GM04503 (cell line): ENCODE measurements around the gene UNKL.

Experiments
- DNase-seq: peaks from one replicate; pipeline ENCODE4 v3.0.0-alpha.2; 2012; ENCODE audit warnings: low read depth

Gene UNKL

DNA sequence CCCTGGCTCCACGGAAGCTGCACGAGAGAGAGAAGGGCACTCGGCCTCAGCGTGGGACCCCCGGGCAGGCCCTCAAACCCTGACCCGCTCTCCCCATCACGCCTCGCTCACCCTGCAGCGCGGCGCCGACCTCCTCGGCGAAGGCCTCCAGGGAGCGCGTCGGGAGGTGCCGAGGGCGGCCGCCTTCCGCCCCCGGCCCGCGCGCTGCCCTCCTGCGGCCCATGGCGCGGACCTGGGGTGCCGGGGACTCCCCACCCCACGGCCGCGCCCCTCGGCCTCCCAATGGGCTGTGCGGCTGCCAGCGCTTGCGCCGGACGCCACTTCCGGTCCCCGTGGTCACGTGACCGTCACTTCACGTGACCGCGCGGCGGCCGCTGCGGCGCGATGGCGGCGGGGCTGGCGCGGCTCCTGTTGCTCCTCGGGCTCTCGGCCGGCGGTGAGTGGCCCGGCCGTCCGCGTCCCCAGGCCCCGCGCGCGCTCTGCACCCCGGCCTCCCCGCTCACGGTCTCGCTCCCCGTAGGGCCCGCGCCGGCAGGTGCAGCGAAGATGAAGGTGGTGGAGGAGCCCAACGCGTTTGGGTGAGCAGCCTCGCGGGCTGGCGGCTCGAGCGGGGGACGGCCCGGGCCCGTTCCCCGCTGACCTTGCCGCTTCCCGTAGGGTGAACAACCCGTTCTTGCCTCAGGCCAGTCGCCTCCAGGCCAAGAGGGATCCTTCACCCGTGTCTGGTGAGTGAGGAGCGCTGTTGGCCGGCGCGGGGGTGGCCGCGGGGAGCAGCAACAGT, 62.7 kb downstream of the UNKL start, which contains the start of the genes GNPTG and TSR3:
Gene GNPTG, plus strand, starts transcription at position 350 of the 781 bp plus-strand sequence. Its CDS starts 35 bp downstream, at position 385.
Gene TSR3, minus strand, starts transcription at position 297 of the 781 bp plus-strand sequence. Its CDS starts 74 bp downstream, at position 223.
- DNase-seq, result peak; percentile 41

DNA sequence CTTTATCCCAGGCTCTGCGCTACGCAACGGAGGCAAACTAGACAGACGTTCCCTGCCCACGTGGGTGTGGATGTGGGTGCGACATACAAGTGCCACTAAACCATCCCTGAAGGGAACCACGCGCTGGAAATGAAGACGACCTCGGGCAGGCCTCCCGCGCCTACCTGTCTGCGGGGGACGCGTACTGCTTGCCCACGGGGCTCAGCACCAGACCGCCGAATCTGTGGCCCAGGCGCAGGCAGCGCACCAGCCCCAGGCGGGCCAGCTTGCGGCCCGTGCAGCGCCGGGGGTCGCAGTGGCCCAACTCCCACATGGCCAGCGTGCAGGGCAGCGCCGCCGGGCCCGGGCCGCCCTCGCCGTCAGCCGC, 63.3 kb downstream of the UNKL start:
- DNase-seq, result no peak

DNA sequence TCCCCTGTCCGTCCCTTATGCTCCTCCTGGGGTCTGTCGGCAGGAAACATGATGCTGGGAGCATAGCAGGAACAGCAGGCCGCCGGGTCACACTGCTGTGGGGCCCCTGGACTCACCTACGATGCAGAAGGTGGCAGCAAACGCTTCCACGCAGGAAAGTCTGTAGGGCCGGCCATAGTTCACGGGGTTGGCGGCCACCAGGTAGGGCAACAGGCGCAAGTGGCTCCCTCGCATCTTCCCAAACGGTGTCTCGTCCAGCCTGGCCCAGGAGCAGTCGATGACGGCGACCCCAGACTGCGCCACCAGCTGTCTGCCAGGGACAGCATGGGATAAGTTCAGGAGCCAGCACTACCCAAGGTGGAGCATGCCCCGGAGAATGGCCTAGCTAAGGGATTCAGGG, 63.8 kb downstream of the UNKL start:
- DNase-seq, result no peak

DNA sequence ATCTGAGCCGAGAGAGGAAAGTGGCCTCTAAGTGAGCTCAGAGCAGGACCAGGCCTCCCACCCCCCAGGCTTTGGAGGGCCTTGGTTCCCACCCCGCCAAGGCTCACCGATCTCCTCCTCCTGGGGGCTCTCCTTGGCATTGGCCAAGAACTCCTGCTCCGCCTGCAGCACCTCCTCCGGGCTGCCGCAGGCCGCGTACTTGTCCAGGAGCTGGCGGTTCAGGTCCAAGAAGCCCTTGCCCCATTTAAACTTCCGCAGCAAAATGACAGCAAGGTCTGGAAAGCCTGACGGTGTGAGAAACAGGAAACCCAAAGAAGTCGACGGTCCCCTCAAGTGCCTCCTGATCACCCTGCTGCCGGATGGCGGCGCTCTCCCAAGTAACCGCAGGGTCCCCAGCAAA, 64.6 kb downstream of the UNKL start:
- no peak for DNase-seq

DNA sequence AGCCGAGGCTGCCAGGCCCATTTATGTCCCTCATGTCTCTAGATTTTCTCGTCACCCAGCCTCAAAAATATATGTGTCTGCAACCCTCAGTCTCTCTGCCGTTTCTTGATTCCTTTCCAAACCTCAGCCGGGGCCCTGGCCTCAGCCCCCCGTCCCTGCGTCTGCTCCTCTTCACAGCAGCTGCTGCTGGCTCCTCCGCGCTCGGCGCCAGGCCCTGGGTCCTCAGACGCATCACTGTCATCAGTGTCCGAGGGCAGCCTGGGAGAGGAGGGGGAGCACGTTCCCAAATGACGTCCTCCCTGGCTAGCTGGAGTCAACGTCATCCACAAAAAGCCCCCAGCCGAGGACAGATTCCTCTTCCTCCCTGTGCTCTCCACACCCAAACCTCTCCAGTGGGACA, 65.2 kb downstream of the UNKL start:
- DNase-seq, result no peak

DNA sequence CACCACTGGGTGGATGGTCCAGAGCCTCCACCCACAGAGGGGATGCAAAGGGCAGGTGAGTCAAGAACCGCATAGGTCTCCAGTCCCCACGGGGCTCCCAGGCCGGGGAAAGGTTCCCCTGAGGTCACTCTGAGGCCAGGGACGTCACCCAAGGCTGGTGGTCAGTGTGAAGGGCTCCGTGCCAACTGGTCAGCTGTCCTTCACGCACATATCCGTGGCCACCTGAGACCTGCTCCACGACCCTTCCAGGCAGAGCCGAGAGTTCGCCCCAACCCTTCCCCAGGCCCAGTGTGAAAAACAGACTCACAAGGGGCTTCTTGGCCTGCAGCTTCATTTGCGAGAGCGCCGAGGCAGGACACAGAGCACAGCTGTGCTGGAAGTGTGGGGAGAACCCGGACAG, 65.6 kb downstream of the UNKL start:
- no peak for DNase-seq

DNA sequence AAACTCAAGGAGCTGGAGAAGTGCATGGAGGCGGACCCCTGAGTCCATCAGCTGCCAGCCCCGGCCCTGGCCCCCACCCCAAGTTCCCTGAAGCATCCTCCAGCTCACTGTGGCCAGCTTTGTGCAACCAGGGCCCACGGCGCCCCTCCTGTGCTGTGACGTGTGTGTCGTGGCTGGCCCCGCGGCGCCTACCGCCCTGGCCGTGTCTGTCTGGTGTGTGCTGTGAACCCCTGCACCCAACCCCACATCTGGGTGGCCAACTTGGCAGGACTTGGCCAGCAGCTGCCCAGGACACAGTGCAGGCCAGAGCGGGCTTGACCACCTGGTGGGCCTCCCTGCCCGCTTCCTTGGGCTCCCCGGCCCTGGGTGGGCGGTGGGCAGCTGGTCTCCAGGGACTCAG, 66.1 kb downstream of the UNKL start:
- no peak for DNase-seq

DNA sequence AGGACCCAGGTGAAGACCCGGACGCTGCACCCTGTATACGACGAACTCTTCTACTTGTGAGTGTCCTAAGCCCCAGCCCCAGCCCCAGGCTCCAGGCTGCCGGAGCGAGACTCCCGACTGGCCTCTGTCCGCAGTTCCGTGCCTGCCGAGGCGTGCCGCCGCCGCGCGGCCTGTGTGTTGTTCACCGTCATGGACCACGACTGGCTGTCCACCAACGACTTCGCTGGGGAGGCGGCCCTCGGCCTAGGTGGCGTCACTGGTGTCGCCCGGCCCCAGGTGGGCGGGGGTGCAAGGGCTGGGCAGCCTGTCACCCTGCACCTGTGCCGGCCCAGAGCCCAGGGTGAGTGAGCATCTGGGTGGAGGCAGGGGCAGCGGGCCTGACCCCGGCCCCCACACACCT, 66.5 kb downstream of the UNKL start:
- DNase-seq, result no peak

DNA sequence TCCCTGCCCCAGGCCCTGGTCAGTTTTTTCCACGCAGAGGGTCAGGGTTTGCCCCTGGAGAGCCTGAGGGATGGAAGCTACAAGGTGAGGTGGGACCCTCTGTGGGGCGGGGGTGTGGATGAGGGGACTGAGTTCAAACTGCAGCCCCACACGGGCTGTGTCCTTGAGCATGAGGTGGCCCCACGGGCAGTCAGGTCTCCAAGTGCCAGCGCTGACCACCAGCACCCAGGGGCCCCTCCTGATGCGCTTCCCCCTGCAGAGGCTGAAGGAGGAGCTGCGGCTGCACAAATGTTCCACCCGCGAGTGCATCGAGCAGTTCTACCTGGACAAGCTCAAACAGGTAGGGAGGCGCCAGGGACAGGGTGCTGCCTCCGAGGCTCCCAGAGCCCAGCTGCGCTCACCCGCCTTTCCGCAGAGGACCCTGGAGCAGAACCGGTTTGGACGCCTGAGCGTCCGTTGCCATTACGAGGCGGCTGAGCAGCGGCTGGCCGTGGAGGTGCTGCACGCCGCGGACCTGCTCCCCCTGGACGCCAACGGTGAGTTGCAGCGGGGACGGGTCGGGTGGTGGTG, 67.1 kb downstream of the UNKL start:
- DNase-seq, result no peak

DNA sequence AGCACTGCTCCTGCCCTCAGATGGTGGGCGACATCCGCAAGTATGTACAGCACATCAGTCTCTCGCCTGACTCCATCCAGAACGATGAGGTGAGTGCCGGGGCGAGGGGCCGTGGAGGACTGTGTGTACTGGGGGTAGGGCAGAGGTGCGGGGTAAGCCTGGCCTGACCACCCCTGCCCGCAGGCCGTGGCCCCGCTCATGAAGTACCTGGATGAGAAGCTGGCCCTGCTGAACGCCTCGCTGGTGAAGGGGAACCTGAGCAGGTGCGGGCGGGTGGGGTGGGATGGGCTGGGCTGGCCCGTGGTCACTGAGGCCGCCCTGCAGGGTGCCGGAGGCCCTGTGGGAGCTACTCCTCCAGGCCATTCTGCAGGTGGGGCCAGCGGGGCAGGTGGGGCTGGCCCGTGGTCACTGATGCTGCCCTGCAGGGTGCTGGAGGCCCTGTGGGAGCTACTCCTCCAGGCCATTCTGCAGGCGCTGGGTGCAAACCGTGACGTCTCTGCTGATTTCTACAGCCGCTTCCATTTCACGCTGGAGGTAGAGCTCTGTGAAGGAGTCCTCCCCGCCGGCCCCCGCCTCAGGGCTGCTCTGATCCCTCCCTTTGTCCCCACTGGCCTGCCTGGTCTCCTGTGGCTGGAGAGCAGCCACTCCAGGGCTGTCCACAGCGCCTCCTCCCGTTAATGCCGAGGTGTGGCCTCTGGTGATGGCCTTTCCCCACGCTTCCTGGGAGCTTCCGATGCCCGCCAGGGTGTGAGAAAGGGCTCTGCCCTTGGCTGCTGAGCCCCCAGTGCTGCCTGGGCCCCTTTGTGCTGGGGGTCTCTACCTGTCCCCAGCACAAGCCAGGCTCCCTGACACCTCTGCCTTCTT, 67.8 kb downstream of the UNKL start:
- no peak for DNase-seq

DNA sequence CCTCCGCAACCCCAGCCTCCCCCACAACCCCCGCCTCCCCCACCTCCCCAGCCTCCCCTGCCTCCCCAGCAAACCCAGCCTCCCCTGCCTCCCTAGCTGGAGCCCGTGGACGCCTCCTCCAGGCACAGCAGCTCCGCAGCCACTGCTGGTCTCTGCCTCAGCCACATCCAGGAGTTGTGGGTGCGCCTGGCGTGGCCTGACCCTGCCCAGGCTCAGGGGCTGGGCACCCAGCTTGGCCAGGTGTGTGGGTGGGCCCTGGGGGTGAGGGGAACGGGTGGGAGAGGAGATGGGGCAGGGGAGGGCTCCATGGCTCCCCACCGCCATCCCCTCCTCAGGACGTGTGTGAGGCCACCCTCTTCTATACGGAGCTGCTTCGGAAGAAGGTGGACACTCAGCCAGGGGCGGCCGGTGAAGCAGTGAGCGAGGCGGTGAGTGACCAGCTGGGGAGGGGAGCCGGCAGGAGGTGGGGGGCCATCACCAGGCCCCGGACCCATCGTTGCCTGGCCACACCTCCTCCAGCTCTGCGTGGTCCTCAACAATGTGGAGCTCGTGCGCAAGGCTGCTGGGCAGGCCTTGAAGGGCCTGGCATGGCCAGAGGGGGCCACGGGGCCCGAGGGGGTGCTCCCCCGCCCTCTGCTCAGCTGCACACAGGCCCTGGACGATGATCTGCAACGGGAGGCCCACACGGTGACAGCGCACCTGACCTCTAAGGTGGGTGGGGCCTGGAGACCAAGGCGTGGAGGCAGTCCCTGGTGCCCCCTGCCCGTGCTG, 68.7 kb downstream of the UNKL start:
- DNase-seq, result no peak

DNA sequence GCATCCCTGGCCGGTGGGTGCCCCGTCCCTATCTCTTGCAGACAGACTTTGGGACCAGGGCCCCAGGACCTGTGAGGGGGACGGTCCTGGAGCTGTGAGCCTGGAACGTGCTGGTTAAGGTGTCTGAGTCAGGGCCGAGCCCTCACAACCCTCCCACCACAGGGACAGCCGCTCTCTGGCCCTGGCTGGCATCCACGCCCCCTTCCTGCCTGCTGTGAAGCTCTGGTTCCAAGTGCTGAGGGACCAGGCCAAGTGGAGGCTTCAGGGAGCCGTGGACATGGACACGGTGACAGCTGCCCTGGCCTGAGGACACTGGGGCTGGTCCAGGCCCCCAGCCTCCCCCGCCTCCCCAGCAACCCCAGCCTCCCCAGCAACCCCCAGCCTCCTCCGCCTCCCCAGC, 69.4 kb downstream of the UNKL start:
- DNase-seq, result no peak

DNA sequence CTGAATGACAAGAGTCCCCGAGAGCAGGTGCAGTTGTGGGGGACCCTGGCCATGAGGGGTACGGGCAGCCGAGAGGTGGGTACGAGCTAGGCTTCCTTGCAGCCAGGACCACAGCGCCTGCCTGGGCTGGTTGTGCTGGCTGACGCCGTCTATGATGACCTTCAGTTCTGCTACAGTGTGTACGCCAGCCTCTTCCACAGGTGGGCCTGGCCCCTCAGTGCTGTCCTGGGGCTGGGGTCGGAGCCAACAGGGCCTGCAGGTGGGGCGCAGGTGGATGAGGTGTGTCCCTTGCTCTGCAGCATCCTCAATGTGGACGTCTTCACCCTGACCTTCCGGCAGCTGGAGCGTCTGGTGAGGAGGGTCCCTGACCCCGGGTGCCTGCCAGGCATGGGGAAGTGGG, 70.0 kb downstream of the UNKL start:
- no peak for DNase-seq

DNA sequence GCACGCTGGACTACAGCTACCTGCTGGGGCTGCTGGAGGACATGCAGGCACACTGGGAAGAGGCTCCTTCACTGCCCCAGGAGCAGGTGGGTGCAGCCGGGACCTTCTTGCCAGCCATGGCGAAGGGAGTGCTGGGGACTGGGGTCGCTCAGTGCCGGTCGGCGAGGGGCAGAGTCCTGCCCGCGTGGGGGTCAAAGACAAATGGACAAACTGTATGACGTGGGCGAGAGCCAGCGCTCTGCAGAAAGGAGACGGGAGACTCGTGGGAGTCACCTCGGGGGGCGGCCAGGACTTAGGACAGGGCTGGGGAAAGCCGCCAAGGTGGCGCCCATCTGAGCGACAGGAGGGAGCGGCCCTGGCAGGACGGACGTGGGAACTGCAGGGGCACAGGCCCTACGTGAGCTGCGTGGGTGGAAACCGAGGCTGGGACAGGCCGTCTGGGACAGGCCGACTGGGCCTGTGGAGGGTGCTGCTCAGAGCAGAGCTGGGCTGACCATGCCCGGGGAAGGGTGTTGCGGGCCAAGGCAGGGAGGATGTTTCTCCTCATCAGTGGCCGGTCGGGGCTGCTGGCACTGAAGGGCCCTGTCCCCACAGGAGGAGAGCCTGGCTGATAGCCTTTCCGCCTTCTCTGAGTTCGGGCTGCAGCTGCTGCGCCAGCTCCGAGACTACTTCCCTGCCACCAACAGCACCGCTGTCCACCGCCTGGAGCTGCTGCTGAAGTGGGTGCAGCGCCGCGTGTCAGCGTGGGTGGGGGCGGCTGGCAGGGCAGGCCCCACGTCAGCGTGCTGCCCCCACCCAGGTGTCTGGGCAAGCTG, 70.9 kb downstream of the UNKL start:
- DNase-seq, result no peak

DNA sequence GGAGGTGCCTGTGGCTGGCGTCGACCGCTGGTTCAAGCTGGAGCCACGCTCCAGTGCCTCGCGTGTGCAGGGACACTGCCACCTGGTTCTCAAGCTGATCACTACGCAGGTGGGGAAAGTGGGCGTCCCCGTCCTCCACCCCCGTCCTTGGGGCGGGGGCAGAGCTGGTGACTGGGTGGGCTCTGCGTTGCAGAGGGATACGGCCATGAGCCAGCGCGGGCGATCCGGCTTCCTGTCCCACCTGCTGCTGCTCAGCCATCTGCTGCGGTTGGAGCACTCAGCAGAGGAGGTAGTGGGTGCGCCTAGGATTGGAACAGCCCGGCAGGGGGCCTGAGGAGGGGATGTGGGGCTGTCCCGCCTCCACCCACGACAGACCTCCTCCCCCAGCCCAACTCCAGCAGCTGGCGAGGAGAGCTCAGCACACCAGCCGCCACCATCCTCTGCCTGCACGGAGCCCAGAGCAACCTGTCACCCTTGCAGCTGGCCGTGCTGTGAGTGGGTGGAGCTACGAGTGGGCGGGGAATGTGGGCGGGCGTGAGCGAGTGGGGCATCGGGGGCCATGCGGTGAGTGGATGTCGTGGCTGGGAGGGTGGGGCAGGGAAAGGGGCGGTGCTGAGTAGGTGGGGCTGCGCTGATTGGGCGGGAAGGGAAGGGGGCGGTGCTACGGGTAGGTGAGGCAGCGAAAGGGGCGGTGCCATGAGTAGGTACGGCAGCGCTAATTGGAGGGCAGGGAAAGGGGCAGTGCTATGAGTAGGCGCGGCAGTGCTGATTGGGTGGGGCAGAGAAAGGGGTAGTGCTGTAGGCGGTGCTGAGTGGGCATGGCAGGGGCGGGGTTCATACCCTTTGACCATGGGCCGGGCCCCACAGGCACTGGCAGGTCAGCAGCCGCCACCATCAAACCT, 71.7 kb downstream of the UNKL start:
- peak; percentile 21 for DNase-seq

DNA sequence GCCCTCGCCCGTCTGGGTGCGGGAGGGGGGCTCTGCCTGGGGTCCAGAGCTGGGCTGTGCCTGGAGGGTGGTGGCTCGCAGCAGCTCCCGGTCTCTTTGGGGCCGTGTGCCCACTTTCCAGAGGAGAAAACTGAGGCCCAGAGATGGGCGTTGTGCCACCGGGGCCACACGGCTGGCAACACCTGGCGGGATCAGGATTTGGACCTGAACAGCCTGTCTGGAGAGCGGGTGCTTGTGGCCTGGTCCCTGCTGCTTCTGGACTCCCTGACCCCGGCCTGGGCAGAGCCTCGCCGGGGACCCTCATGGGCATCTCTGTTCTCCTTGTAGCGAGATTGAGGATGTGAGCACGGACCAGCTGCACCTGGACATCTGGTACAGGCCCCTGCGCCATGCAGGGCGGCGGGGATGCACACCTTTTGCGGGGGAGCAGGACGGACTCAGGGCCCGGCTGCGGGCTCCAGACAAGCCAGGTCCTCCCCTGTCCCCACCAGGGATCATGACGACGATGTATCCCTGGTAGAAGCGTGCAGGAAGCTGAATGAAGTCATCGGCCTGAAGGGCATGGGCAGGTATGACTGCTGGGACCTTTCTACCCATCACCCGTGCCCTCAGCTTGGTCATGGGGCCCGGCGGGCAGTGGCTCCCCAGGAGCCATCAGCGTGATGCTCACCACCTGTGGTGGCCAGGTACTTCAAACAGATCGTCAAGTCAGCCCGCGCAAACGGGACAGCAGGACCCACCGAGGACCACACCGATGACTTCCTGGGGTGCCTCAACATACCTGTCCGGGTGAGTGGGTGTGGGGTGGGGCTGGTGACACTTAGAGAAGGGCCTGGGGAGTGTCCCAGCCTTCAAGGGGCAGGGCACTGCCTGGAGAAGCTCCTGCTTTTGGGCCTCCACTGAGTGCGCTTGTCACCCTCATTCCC, 72.7 kb downstream of the UNKL start:
- DNase-seq, result no peak

DNA sequence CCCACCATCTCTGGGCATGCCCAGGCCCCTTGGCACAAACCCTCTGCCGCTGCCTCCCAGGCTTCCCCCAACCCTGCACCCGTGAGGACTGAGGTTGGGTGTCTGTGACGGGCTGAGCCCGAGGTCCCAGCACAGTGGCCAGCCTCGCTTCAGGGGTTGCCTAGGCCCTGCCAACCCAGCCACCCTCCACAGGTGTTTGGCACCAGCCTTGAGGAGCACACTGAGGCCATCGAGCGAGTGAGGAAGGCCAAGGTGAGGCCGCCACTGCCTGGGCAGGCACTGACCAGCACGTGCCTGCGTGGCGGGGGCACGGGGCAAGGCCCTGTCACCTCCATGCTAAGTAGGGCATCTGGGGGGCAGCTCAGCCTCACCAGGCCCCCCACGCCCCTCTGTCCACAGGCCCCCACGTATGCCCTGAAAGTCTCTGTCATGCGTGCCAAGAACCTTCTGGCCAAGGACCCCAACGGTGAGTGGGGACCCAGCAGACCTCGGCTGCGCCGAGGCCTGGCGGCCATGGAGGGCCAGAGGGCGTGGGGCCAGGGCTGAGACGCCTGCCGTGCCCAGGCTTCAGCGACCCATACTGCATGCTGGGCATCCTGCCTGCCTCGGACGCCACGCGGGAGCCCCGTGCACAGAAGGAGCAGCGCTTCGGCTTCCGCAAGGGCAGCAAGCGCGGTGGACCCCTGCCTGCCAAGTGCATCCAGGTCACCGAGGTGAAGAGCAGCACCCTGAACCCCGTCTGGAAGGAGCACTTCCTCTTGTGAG, 73.6 kb downstream of the UNKL start:
- no peak for DNase-seq
